NCI-H2227 (cell line): ENCODE measurements around the gene LDLRAD3.

Experiments
- DNase-seq: peaks from one replicate; lab custom pipeline; 2025; ENCODE audit not compliant: unreplicated experiment; lab: John Stamatoyannopoulos, UW

Gene LDLRAD3

GRCh38 chr11:36228689-36229088 lies 284.8 kb downstream of the LDLRAD3 start:
- no peak for DNase-seq

- no peak for DNase-seq
These were observed 285.3 kb downstream of the LDLRAD3 start for GRCh38 chr11:36229091-36229705.

GRCh38 chr11:36230779-36231699 lies 287.2 kb downstream of the LDLRAD3 start:
- no peak for DNase-seq

GRCh38 chr11:36233204-36233603 lies 289.3 kb downstream of the LDLRAD3 start:
- peak; percentile 42 for DNase-seq

DNA sequence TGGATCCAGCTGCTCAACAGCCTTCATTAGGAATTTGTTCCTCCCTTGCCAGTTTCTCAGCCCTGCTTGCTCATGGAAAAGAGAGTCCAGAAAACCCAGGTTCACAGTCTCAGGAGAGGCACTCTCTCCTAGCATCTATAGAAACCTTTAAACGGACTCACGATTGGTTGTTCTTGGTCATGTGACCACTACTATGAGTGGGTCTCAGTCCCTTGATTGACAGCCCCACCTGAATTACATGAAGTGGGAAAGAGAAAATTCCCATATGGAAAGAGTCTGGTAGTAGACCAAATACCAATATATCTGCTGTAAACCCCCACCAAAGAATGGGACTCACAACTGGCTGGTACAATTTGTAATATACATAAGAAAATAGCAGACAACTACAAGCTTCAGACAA lies 291.0 kb downstream of the LDLRAD3 start:
- no peak for DNase-seq

DNA sequence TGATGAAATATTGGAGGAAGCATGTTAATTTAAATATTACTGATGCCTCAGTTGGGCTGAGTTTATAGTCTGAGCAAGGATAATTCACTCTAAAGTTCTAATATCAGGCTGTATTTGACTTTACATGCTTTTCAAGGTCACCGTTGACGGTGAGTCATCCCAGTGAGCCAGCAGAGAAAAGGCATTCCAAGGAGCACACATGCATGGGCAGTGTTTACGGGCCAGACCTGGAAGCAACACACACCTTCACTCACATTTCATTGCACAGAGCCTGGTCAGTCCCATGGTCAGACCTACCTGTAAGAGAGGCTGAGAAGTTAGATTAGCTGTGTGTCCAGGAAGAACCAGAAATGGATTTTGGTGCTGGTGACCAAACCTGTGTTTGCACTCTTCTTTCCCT lies 291.9 kb downstream of the LDLRAD3 start:
- no peak for DNase-seq

GRCh38 chr11:36237391-36237790 lies 293.5 kb downstream of the LDLRAD3 start:
- no peak for DNase-seq

DNA sequence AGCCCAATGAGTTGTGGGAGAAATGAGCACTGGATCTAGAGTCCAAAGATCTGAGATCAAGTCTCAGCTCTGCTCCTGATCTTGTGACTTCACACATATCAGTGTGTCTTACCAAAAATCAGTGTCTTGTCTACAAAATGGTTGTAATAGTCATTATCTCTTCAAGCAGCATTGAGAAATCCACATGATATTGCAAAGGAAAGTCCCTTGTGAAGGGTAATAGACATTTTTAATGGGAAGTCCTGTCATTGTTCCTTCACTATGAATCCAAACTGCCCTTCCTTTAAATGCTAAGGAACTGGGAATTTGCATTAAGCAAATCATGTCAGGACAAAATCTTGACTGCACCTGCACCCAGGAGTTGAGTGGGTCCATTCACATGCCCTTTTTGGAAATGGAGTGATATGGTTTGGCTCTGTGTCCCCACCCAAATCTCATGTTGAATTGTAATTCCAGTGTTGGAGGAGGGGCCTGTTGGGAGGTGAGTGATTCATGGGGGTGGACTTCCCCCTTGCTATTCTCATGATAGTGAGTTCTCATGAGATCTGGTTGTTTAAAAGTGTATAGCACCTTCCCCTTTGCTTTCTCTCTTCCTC lies 294.3 kb downstream of the LDLRAD3 start:
- no peak for DNase-seq

- no peak for DNase-seq
These were observed 295.0 kb downstream of the LDLRAD3 start for GRCh38 chr11:36238881-36239280.

- no peak for DNase-seq
These were observed 295.8 kb downstream of the LDLRAD3 start for GRCh38 chr11:36239636-36240035.

DNA sequence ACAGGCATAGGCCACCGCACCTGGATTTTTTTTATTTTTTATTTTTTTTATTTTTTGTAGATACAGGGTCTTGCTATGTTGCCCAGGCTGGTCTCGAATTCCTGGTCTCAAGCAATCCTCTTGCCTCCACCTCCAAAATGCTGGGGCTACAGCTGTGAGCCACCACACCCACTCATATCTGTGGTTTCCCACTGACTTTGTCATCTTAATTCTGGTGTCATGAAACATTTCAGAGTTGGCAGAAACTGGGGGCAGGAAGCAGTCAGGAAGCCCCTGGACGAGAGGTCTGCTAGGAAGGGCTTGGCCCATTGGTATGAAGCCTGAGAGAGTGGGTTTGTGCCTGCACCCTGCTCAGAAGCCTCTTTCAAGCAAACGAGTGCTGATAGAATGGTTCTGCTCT lies 296.3 kb downstream of the LDLRAD3 start:
- no peak for DNase-seq

DNA sequence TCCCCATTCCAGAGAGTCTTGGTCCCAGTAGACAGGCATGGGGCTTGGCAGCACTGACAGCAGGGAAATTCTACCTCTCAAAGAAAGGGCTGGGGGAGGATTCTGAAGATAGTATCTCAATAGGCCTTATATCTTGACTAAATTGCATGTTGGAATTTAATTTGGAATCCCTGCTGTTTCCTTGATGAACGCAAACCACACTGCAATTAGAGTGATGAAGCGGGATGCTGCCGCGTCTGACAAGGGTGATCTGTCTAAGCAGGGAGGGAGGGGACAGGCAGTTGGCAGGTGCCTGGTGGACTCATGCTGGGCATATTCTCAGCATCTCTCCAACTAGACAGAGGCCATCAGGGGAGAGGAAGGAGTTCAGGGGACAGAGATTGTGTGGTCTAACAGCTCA lies 296.9 kb downstream of the LDLRAD3 start:
- peak; percentile 80 for DNase-seq

DNA sequence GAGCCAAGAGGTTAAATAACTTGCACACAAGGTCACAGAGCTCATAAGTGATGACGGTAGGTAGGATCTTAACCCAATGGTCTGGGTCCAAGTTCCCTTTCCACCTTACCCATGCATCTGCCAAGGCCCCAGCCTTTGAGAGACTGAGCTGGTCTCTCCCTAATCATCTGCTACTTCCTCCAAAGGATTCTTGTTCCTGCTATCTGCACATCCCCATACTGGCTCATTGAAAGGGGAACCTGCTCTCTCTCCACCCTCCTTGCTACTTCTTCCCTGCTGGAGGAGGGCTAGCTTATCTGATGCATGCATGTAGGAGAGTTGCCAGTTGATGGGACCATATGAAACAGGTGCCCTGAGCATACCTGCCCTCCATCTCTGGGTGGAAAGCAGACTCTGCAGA lies 297.6 kb downstream of the LDLRAD3 start:
- no peak for DNase-seq

DNA sequence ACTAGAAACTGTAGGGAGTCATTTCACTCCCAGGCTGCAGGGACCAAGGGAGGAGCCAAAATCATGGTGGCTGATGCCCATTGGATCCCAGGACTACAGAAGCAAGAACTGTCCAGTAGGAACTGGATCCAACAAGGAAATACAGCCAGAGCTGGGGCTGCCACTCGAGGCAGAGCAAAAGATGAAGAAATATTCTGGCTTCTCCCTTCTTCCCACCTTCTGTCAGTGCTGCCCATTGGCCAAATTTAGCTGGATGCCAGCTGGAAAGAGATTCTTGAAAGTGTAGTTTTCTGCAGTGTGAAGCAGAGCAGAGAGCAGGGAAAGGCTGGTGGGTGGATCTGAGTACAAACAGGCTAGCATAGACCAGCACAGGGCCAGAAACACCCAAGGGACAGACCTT lies 299.8 kb downstream of the LDLRAD3 start:
- DNase-seq: no peak

DNA sequence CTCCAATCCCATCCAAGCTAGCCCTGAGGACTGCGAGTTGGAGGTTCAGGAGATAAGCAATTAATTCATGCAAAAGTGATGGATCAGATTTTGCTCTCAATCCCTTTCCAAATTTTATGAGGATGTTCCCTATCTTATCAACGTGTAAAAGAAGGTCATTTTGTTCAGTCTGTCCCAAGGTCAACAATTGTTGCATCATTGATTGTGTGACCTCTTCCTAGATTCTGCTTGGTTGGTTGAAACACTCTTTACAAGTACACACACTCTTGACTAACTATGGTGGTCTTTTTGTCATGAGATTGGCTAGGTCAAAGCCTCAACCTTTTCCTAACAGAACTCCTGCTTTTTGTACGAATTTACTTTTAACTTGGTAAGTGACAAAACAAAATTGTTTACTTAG lies 303.6 kb downstream of the LDLRAD3 start:
- DNase-seq: no peak

DNA sequence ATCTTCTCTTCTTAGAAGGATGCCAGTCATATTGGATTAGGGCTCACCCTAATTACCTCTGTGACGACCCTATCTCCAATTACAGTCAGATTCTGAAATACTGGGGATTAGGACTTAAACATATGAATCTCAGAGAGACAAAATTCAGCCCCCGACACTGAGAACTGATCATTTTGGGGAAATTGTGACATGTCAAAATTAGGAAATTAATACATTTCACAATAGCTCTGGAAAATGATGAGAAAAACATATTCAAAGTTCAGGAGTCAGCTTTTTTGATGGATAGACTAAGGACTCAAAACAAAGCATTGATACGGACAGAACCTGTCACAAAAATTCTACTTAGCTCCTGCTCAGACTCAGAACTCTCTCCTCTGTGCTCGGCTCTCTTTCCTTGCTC lies 304.6 kb downstream of the LDLRAD3 start:
- DNase-seq: no peak

DNA sequence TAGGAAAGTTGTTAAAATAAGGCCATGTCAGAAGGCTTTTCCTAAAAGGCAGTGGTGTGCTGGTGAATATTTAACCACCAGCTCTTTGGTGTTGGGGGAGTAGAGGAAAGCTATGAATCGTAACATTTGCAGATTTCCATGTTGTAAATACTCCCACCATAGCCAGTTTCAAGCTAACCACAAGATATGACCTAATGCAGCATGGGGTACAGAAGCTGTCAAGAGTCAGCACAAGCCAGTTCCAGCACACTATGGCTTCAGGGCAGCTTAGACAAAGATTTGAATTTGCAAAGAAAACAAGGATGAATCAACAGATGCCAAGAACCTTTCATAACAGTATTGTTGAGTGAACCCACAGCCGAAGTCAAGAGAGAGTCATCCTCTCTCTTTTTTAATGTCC lies 305.4 kb downstream of the LDLRAD3 start:
- no peak for DNase-seq

- no peak for DNase-seq
These were observed 308.0 kb downstream of the LDLRAD3 start for GRCh38 chr11:36251823-36252222.

GRCh38 chr11:36253238-36253637 lies 309.4 kb downstream of the LDLRAD3 start:
- DNase-seq: peak; percentile 71

DNA sequence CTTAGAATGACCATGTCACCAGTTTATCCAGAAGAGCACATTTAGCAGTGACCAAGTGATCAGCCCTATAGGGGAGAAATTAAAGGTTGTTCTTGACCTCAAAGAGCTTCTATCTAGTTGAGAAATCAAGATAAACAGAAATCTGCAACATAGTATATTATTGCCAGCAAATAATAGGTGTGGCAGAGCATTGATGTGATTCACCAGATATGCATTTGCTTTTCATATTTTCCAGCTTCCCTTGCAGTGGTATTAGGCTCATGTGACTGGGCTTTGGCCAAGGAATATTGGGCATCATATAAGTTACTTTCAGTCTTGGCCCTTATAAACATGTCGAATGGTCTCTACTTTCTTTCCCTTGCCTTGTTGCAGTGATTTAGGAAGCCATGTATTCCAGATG lies 310.9 kb downstream of the LDLRAD3 start:
- DNase-seq: no peak

GRCh38 chr11:36257351-36257750 lies 313.5 kb downstream of the LDLRAD3 start:
- DNase-seq: no peak

- DNase-seq: peak; percentile 29
These were observed 315.0 kb downstream of the LDLRAD3 start for GRCh38 chr11:36258730-36259360.
